Caco-2 (cell line): ENCODE data around the gene SMARCA2. TPM values are rescaled to one million over a fixed set of nuclear protein-coding genes. Genes with fewer than 3 reads are reported as not detected.

Source experiments
- BruUV-seq: library from RNA; stranded (reverse); fragments of 400-500 nt; replicated peaks from 2 replicates; lab custom pipeline; 2021; lab: Mats Ljungman, UMichigan
- CTCF ChIA-PET: fragments of 300-600 bp; sonication (Branson Sonifier 250); formaldehyde crosslinking; loops from one replicate; lab custom pipeline; 2022; ENCODE audit warnings: antibody characterized with exemption; lab: Charles Lee
- POLR2A ChIA-PET: fragments of 300-600 bp; sonication (Branson Sonifier 250); formaldehyde crosslinking; loops from one replicate; lab custom pipeline; 2022; ENCODE audit warnings: antibody characterized with exemption; lab: Charles Lee
- DNase-seq, 2 experiments: peaks; one replicate each; pipeline versions ENCODE4 v3.0.0 to v3.0.0-alpha.2; 2020 to 2022
- H3K27me3 ChIP-seq: replicated peaks from 2 replicates; pipeline ENCODE4 v1.6.0; 2011; ENCODE audit warnings: low read length; ENCODE audit not compliant: control insufficient read depth, insufficient read depth
- H3K36me3 ChIP-seq: 2 replicates; pipeline ENCODE4 v1.5.1; 2011; ENCODE audit warnings: low read length; ENCODE audit not compliant: control insufficient read depth, insufficient read depth
- H3K4me1 ChIP-seq: fragments of 250-450 bp; sonication (Bioruptor Pico); 2 replicates; pipeline ENCODE4 v1.5.1; 2020; ENCODE audit warnings: mild to moderate bottlenecking
- H3K4me3 ChIP-seq: 2 replicates; pipeline ENCODE4 v1.5.1; 2011; ENCODE audit warnings: low read depth, mild to moderate bottlenecking, control low read depth, low read length
- H3K9me3 ChIP-seq: fragments of 250-450 bp; sonication (Bioruptor Pico); 2 replicates; pipeline ENCODE4 v1.5.1; 2020; ENCODE audit warnings: mild to moderate bottlenecking, moderate library complexity
- H3K27ac Mint-ChIP-seq: one replicate; pipeline ENCODE4 v1.8.0; 2022; ENCODE audit warnings: mixed read lengths; ENCODE audit not compliant: unreplicated experiment
- H3K27me3 Mint-ChIP-seq: one replicate; pipeline ENCODE4 v1.8.0; 2022; ENCODE audit warnings: mixed read lengths; ENCODE audit not compliant: insufficient read depth, unreplicated experiment
- H3K36me3 Mint-ChIP-seq: one replicate; pipeline ENCODE4 v1.8.0; 2022; ENCODE audit warnings: mild to moderate bottlenecking, mixed read lengths; ENCODE audit not compliant: insufficient read depth, unreplicated experiment
- H3K4me1 Mint-ChIP-seq: one replicate; pipeline ENCODE4 v1.8.0; 2022; ENCODE audit warnings: low read depth, mixed read lengths; ENCODE audit not compliant: unreplicated experiment
- H3K4me3 Mint-ChIP-seq: one replicate; pipeline ENCODE4 v1.8.0; 2022; ENCODE audit warnings: mild to moderate bottlenecking, moderate library complexity, mixed read lengths; ENCODE audit not compliant: unreplicated experiment
- H3K9me3 Mint-ChIP-seq: one replicate; pipeline ENCODE4 v1.8.0; 2022; ENCODE audit warnings: mixed read lengths; ENCODE audit not compliant: unreplicated experiment
- intact Hi-C: fragments of 100-400 bp; cut with micrococcal nuclease; formaldehyde crosslinking; loops from one replicate; pipeline ENCODE4 v1.10.0; 2022; ENCODE audit not compliant: unreplicated experiment
- total RNA-seq: library from RNA; stranded (reverse); gene quantifications from 2 replicates; pipeline ENCODE4 v1.2.3, GENCODE V29; 2022
- TF ChIP-seq, protein P1 (sequence below), 2 experiments: fragments of 200-600 bp in 1 of 2; IDR thresholded peaks; 1 replicate in 1 of 2; 2 replicates in 1 of 2; pipeline versions ENCODE4 v1.5.1 to v1.8.0; 2011 to 2022; ENCODE audit warnings: antibody characterized with exemption in 1 of 2, control low read depth in 1 of 2, inconsistent platforms in 1 of 2, low read depth in 1 of 2, low read length in 1 of 2, mild to moderate bottlenecking in 1 of 2, moderate library complexity in 1 of 2; ENCODE audit not compliant: insufficient read depth in 1 of 2, severe bottlenecking in 1 of 2, unreplicated experiment in 1 of 2

The SMARCA2 gene
- total RNA-seq, 1 experiment from 2014 or later: 13.5 TPM

- CTCF ChIA-PET: interaction anchor here (1.0 kb wide), 1 partner anchor 22 kb away, joined by 3 read pairs; no protein-coding TSS in a partner anchor
- H3K4me1 Mint-ChIP-seq: no peaks in the 10 kb centered on the region
- H3K27me3 Mint-ChIP-seq: no peaks in the 10 kb centered on the region
- Histone ChIP-seq H3K36me3 (no peaks in the 10 kb centered on the region), H3K4me3 (no peak overlapping the region), H3K27me3 (no peaks in the 10 kb centered on the region), H3K4me1 (no peaks in the 10 kb centered on the region), H3K9me3 (no peaks in the 10 kb centered on the region)
- H3K27ac Mint-ChIP-seq: no peak overlapping the region
- H3K4me3 Mint-ChIP-seq: no peak overlapping the region
- no peak for DNase-seq
- POLR2A ChIA-PET: no interaction called here
- TF ChIP-seq, protein P1, sequence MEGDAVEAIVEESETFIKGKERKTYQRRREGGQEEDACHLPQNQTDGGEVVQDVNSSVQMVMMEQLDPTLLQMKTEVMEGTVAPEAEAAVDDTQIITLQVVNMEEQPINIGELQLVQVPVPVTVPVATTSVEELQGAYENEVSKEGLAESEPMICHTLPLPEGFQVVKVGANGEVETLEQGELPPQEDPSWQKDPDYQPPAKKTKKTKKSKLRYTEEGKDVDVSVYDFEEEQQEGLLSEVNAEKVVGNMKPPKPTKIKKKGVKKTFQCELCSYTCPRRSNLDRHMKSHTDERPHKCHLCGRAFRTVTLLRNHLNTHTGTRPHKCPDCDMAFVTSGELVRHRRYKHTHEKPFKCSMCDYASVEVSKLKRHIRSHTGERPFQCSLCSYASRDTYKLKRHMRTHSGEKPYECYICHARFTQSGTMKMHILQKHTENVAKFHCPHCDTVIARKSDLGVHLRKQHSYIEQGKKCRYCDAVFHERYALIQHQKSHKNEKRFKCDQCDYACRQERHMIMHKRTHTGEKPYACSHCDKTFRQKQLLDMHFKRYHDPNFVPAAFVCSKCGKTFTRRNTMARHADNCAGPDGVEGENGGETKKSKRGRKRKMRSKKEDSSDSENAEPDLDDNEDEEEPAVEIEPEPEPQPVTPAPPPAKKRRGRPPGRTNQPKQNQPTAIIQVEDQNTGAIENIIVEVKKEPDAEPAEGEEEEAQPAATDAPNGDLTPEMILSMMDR (IDR thresholded peaks at IDR 0.05; ENCODE audit: insufficient read depth in 1 of 2, low read depth in 1 of 2, low read length in 1 of 2, severe bottlenecking in 1 of 2, unreplicated experiment in 1 of 2): no peak
- peaks cover 6% of the 10 kb centered on the region for H3K36me3 Mint-ChIP-seq
- no TSS peak for BruUV-seq
- intact Hi-C loops: no loop called here
- no peaks in the 10 kb centered on the region for H3K9me3 Mint-ChIP-seq
Observed at GRCh38 chr9:2180154-2180553, 165.0 kb downstream of the SMARCA2 start.

- CTCF ChIA-PET: interaction anchor here (1.0 kb wide), 1 partner anchor 23 kb away, joined by 3 read pairs; no protein-coding TSS in a partner anchor
- no peaks in the 10 kb centered on the region for H3K9me3 Mint-ChIP-seq
- H3K36me3 ChIP-seq: no peaks in the 10 kb centered on the region
- no peak for DNase-seq
- intact Hi-C loops: no loop called here
- H3K27me3 Mint-ChIP-seq: no peaks in the 10 kb centered on the region
- H3K4me3 ChIP-seq: no peak overlapping the region
- no peaks in the 10 kb centered on the region for H3K4me1 ChIP-seq
- no peaks in the 10 kb centered on the region for H3K4me1 Mint-ChIP-seq
- POLR2A ChIA-PET: no interaction called here
- BruUV-seq: no TSS peak
- peaks cover 6% of the 10 kb centered on the region for H3K36me3 Mint-ChIP-seq
- H3K9me3 ChIP-seq: no peaks in the 10 kb centered on the region
- H3K27ac Mint-ChIP-seq: no peak overlapping the region
- H3K27me3 ChIP-seq: no peaks in the 10 kb centered on the region
- TF ChIP-seq, protein P1 (IDR thresholded peaks at IDR 0.05; ENCODE audit: insufficient read depth in 1 of 2, low read depth in 1 of 2, low read length in 1 of 2, severe bottlenecking in 1 of 2, unreplicated experiment in 1 of 2): no peak
- H3K4me3 Mint-ChIP-seq: no peak overlapping the region
Observed at GRCh38 chr9:2180704-2181103, 165.6 kb downstream of the SMARCA2 start.

GRCh38 chr9:2181792-2182191, 166.6 kb downstream of the SMARCA2 start:
- CTCF ChIA-PET: no interaction called here
- Histone ChIP-seq H3K4me3 (no peak overlapping the region), H3K36me3 (no peaks in the 10 kb centered on the region), H3K9me3 (no peaks in the 10 kb centered on the region), H3K27me3 (no peaks in the 10 kb centered on the region), H3K4me1 (no peaks in the 10 kb centered on the region)
- Mint-ChIP-seq H3K36me3 (peaks cover 6% of the 10 kb centered on the region), H3K27ac (no peak overlapping the region), H3K4me3 (no peak overlapping the region), H3K4me1 (no peaks in the 10 kb centered on the region), H3K27me3 (no peaks in the 10 kb centered on the region), H3K9me3 (no peaks in the 10 kb centered on the region)
- BruUV-seq: no TSS peak
- peak in 1 of 2 experiments; percentile 45 for DNase-seq
- TF ChIP-seq, protein P1 (IDR thresholded peaks at IDR 0.05; ENCODE audit: insufficient read depth in 1 of 2, low read depth in 1 of 2, low read length in 1 of 2, severe bottlenecking in 1 of 2, unreplicated experiment in 1 of 2): peak; percentile 33 to 38
- intact Hi-C loops: no loop called here
- POLR2A ChIA-PET: no interaction called here
